Left ventricle myocardium inferior (tissue), 1 donor: Measurements from ENCODE around the gene CYP26A1. TPM values are rescaled to one million over a fixed set of nuclear protein-coding genes. Genes with fewer than 3 reads are reported as not detected.

ENCODE experiments used
- DNase-seq: peaks from one replicate; pipeline ENCODE4 v3.0.0-alpha.2; 2020
- H3K27ac ChIP-seq: fragments of 200-600 bp; replicated peaks from 2 replicates; pipeline ENCODE4 v1.8.0; 2021
- H3K27me3 ChIP-seq: fragments of 200-600 bp; 2 replicates; pipeline ENCODE4 v1.8.0; 2021; ENCODE audit warnings: low read depth
- H3K36me3 ChIP-seq: fragments of 200-600 bp; 2 replicates; pipeline ENCODE4 v1.8.0; 2021
- H3K4me1 ChIP-seq: fragments of 200-600 bp; 2 replicates; pipeline ENCODE4 v1.8.0; 2021
- H3K4me3 ChIP-seq: fragments of 200-600 bp; 2 replicates; pipeline ENCODE4 v1.8.0; 2021; ENCODE audit warnings: mild to moderate bottlenecking, moderate library complexity
- H3K9me3 ChIP-seq: fragments of 200-600 bp; replicated peaks from 2 replicates; pipeline ENCODE4 v1.8.0; 2021
- CTCF ChIP-seq: fragments of 200-600 bp; IDR thresholded peaks from 2 replicates; pipeline ENCODE4 v1.8.0; 2021; ENCODE audit warnings: antibody characterized with exemption, mild to moderate bottlenecking, borderline replicate concordance
- intact Hi-C: fragments of 100-400 bp; cut with micrococcal nuclease; formaldehyde crosslinking; loops from one replicate; pipeline ENCODE4 v1.11.0; 2022
- total RNA-seq: library from RNA; stranded (reverse); fragmentation: NEBNext Ultra II Directional; extraction: Animal tissue kit (Norgen Biotek cat#: 25700); gene quantifications from one replicate; pipeline ENCODE4 v1.2.1, GENCODE V29; 2021
- donor health status: DM: no; HTN: yes; CAD: no; lungs with severe emphysema.

CYP26A1 gene
- total RNA-seq, 1 donor from 2014 or later, result not detected

- H3K4me1 ChIP-seq, result peaks cover 7% of the 10 kb centered on the region
- H3K27me3 ChIP-seq, result no peaks in the 10 kb centered on the region
- no peak overlapping the region for H3K4me3 ChIP-seq
- H3K27ac ChIP-seq, result no peak overlapping the region
- DNase-seq, result no peak
- H3K36me3 ChIP-seq, result peaks cover 6% of the 10 kb centered on the region
- H3K9me3 ChIP-seq, result peaks cover 6% of the 10 kb centered on the region
- intact Hi-C loops, result no loop called here
- TF ChIP-seq CTCF, result no peak
Measured at GRCh38 chr10:93032105-93032808, 41.4 kb upstream of the CYP26A1 start.

- no peak overlapping the region for H3K27ac ChIP-seq
- H3K4me3 ChIP-seq, result no peak overlapping the region
Measured at GRCh38 chr10:93032809-93033137, 40.9 kb upstream of the CYP26A1 start.

GRCh38 chr10:93034426-93034825 lies 39.3 kb upstream of the CYP26A1 start:
- no peak for DNase-seq
- intact Hi-C loops, result no loop called here
- Histone ChIP-seq H3K27me3 (no peaks in the 10 kb centered on the region), H3K9me3 (no peaks in the 10 kb centered on the region), H3K27ac (no peak overlapping the region), H3K4me1 (peaks cover 7% of the 10 kb centered on the region), H3K4me3 (no peak overlapping the region), H3K36me3 (no peaks in the 10 kb centered on the region)
- no peak for TF ChIP-seq CTCF

More at GRCh38 chr10:93032809-93033137, 40.9 kb upstream of the CYP26A1 start:
- H3K36me3 ChIP-seq, result peaks cover 2% of the 10 kb centered on the region
- TF ChIP-seq CTCF, result no peak
- intact Hi-C loops, result no loop called here
- peaks cover under 1% of the 10 kb centered on the region for H3K9me3 ChIP-seq
- peaks cover 7% of the 10 kb centered on the region for H3K4me1 ChIP-seq
- DNase-seq, result no peak
- H3K27me3 ChIP-seq, result no peaks in the 10 kb centered on the region

- Histone ChIP-seq H3K4me3 (no peak overlapping the region), H3K27me3 (no peaks in the 10 kb centered on the region), H3K9me3 (no peaks in the 10 kb centered on the region), H3K4me1 (peaks cover 1% of the 10 kb centered on the region), H3K27ac (no peak overlapping the region), H3K36me3 (no peaks in the 10 kb centered on the region)
- no peak for DNase-seq
- TF ChIP-seq CTCF, result no peak
- intact Hi-C loops, result no loop called here
Measured at GRCh38 chr10:93039110-93039509, 34.6 kb upstream of the CYP26A1 start.

DNA sequence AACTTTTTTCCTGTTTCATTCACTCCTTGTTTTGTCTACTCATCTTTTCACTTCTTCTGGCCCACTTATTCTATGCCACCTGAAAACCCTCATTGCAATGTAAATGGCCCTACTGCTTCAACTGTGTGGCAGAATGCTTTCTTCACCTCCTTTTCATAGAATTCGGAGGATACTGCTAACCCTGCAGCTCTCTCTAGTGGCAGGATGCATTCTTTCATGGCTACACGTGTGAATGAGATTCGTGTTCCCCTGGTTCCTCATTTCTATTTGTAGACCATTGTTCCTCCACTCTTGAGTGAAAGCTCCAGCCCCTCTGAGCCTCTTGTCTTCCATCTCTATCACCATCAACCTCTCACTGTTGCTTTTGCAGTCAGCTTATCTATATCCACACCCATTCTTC lies 34.0 kb upstream of the CYP26A1 start:
- no peaks in the 10 kb centered on the region for H3K27me3 ChIP-seq
- no peak for DNase-seq
- no peaks in the 10 kb centered on the region for H3K9me3 ChIP-seq
- H3K4me1 ChIP-seq, result no peaks in the 10 kb centered on the region
- no peak overlapping the region for H3K4me3 ChIP-seq
- peak; percentile 32 for TF ChIP-seq CTCF
- intact Hi-C loops, result no loop called here
- H3K36me3 ChIP-seq, result no peaks in the 10 kb centered on the region
- no peak overlapping the region for H3K27ac ChIP-seq
